AG09309 (cell line): ENCODE data around the gene LMO2.
A peak's percentile ranks its signal among the peaks of the same experiment; 100 is the strongest.

Experiments used
- DNase-seq: peaks from one replicate; pipeline ENCODE4 v3.0.0-alpha.2; 2010; ENCODE audit warnings: low read depth
- H3K4me3 ChIP-seq: 2 replicates; pipeline ENCODE4 v1.5.1; 2011; ENCODE audit warnings: mild to moderate bottlenecking, low read depth, low read length, moderate library complexity; ENCODE audit not compliant: control insufficient read depth
- CTCF ChIP-seq: IDR thresholded peaks from 2 replicates; pipeline ENCODE4 v1.5.1; 2011; ENCODE audit warnings: mild to moderate bottlenecking, low read depth, low read length, inconsistent platforms; ENCODE audit not compliant: insufficient read depth, control insufficient read depth; ENCODE audit errors: missing control alignments

LMO2 gene

GRCh38 chr11:33907421-33907820, 15.5 kb upstream of the LMO2 start:
- H3K4me3 ChIP-seq = no peak overlapping the region
- no peak for TF ChIP-seq CTCF
- no peak for DNase-seq

- no peak overlapping the region for H3K4me3 ChIP-seq
- no peak for DNase-seq
- TF ChIP-seq CTCF = no peak
These were observed 14.8 kb upstream of the LMO2 start for GRCh38 chr11:33906484-33907186.

- DNase-seq = no peak
- TF ChIP-seq CTCF = no peak
- no peak overlapping the region for H3K4me3 ChIP-seq
These were observed 12.2 kb upstream of the LMO2 start for GRCh38 chr11:33904102-33904501.

- TF ChIP-seq CTCF = no peak
- H3K4me3 ChIP-seq = no peak overlapping the region
- no peak for DNase-seq
These were observed 8.4 kb upstream of the LMO2 start for GRCh38 chr11:33900159-33900840.

GRCh38 chr11:33899400-33900037, 7.6 kb upstream of the LMO2 start:
- no peak for TF ChIP-seq CTCF
- no peak overlapping the region for H3K4me3 ChIP-seq
- peak; percentile 29 for DNase-seq

- no peak for TF ChIP-seq CTCF
- no peak for DNase-seq
- H3K4me3 ChIP-seq = no peak overlapping the region
These were observed 7.1 kb upstream of the LMO2 start for GRCh38 chr11:33898957-33899356.
